BLaER1 (cell line): ENCODE results near the gene MAB21L3.

Experiments used
- H3K27ac ChIP-seq: shearing (Covaris generic); formaldehyde crosslinking; 2 replicates; pipeline ENCODE4 v1.8.1; 2022
- H3K27me3 ChIP-seq: shearing (Covaris generic); formaldehyde crosslinking; 2 replicates; pipeline ENCODE4 v1.8.1; 2022
- H3K36me3 ChIP-seq: shearing (Covaris generic); formaldehyde crosslinking; 2 replicates; pipeline ENCODE4 v1.8.1; 2022
- H3K4me1 ChIP-seq: shearing (Covaris generic); formaldehyde crosslinking; 2 replicates; pipeline ENCODE4 v1.8.1; 2022
- H3K4me2 ChIP-seq: shearing (Covaris generic); formaldehyde crosslinking; 2 replicates; pipeline ENCODE4 v1.8.1; 2022
- H3K4me3 ChIP-seq: shearing (Covaris generic); formaldehyde crosslinking; 2 replicates; pipeline ENCODE4 v1.8.1; 2022
- H3K9ac ChIP-seq: shearing (Covaris generic); formaldehyde crosslinking; 2 replicates; pipeline ENCODE4 v1.8.1; 2022
- H3K9me3 ChIP-seq: shearing (Covaris generic); formaldehyde crosslinking; 2 replicates; pipeline ENCODE4 v1.8.1; 2022
- H4K20me1 ChIP-seq: shearing (Covaris generic); formaldehyde crosslinking; 2 replicates; pipeline ENCODE4 v1.8.1; 2022
- Cebpa-rat ChIP-seq: shearing (Covaris generic); IDR thresholded peaks from 2 replicates; pipeline ENCODE4 v1.8.1; 2022

MAB21L3 gene

DNA sequence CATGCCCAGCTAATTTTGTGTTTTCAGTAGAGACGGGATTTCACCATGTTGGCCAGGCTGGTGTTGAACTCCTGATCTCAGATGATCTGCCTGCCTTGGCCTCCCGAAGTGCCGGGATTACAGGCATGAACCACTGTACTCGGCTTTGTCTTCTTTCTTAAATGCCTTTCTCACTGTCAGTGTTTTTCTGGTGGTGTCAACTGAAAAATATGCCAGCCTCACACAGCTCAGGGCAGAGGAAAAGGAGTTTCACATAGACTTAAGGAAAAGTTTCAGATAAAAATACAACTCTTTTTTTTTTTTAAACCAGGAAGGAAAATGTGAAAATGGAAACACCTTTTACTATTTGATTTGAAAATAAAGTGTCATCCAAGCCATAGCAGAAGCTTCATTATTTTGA, 4.6 kb upstream of the MAB21L3 start:
- H3K4me1 ChIP-seq, result peaks cover 7% of the 10 kb centered on the region; the same call in 1 of the 2 replicates
- H3K4me3 ChIP-seq, result no peak overlapping the region
- H3K36me3 ChIP-seq, result no peaks in the 10 kb centered on the region
- no peaks in the 10 kb centered on the region for H4K20me1 ChIP-seq
- H3K9me3 ChIP-seq, result no peaks in the 10 kb centered on the region
- H3K27me3 ChIP-seq, result no peaks in the 10 kb centered on the region
- no peak overlapping the region for H3K9ac ChIP-seq
- no peak overlapping the region for H3K27ac ChIP-seq
- H3K4me2 ChIP-seq, result 0 out of 2 replicates have a peak overlapping the region, but pooled peaks have one; percentile 1
- TF ChIP-seq Cebpa-rat, result no peak

DNA sequence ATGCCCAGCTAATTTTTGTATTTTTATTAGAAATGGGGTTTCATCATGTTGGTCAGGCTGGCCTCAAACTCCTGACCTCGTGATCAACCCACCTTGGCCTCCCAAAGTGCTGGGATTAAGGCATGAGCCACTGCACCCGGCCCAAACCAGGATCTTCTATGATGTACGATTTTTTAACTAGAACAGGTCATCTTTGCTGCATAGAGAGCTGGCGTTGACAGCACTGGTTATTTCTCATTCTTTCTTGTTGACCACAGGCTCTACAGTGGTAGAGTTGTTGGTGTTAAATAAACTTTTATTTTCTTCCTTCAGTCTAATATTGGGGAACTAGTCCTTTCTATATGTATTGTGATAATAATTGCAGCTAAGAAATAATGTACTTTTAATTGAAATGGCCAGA, 3.8 kb upstream of the MAB21L3 start:
- Histone ChIP-seq H3K4me1 (peaks cover 7% of the 10 kb centered on the region; the same call in 1 of the 2 replicates), H4K20me1 (no peaks in the 10 kb centered on the region), H3K27ac (no peak overlapping the region), H3K27me3 (no peaks in the 10 kb centered on the region), H3K36me3 (no peaks in the 10 kb centered on the region), H3K9me3 (no peaks in the 10 kb centered on the region), H3K4me2 (no peak overlapping the region), H3K4me3 (no peak overlapping the region), H3K9ac (no peak overlapping the region)
- no peak for TF ChIP-seq Cebpa-rat

DNA sequence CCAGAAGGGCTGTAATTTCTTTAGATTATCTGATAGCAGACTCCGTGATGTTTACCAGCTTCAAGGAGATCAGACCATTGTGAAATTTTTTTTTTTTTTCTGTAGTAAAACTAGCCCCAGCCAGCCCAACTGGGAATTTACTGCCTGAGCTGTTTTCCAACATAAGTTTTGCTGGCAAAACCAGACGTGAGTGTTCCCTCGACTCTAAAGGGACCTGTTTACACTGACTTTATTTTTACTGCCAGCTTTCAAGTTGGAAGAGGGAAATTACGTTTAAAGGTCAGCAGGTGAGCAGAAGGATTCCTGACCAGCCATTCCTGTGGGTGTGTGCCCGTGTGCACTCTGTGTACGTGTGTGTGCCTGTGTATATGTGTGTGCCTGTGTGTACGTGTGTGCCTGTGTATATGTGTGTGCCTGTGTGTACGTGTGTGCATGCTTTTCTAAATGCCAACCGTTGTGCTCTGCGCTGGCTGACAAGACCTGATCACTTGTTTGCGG, 374 bp downstream of the MAB21L3 start:
- Histone ChIP-seq H3K4me3 (no peak overlapping the region), H3K27ac (no peak overlapping the region), H3K9me3 (no peaks in the 10 kb centered on the region), H3K9ac (no peak overlapping the region), H3K36me3 (no peaks in the 10 kb centered on the region), H3K27me3 (no peaks in the 10 kb centered on the region), H3K4me1 (no peaks in the 10 kb centered on the region), H3K4me2 (no peak overlapping the region), H4K20me1 (no peaks in the 10 kb centered on the region)
- no peak for TF ChIP-seq Cebpa-rat

GRCh38 chr1:116112388-116113140, 1.4 kb downstream of the MAB21L3 start:
- Histone ChIP-seq H3K9ac (no peak overlapping the region), H4K20me1 (no peaks in the 10 kb centered on the region), H3K4me2 (no peak overlapping the region), H3K27ac (no peak overlapping the region), H3K4me1 (no peaks in the 10 kb centered on the region), H3K36me3 (no peaks in the 10 kb centered on the region), H3K27me3 (no peaks in the 10 kb centered on the region), H3K9me3 (no peaks in the 10 kb centered on the region), H3K4me3 (no peak overlapping the region)
- no peak for TF ChIP-seq Cebpa-rat

DNA sequence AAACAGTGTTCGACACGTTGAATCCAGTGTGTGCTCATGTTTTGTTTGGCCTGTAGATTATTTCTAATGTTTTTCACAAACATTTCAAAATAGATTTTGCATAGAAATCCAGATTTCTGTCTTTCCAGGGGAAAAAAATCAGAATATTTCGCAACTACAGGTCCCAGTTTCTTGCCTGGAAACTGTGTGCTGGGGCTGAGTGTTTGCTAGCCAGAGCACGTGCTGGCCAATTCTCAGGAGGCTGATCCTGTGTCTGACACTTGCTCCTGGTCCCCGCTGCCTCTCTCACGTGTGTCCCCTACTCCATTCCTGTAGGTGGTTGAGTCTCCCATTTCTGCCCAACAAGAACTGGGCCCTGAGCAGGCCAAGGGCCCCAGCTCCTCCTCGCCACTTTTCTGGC, 2.4 kb downstream of the MAB21L3 start:
- Histone ChIP-seq H3K27ac (no peak overlapping the region), H3K9ac (no peak overlapping the region), H4K20me1 (no peaks in the 10 kb centered on the region)

DNA sequence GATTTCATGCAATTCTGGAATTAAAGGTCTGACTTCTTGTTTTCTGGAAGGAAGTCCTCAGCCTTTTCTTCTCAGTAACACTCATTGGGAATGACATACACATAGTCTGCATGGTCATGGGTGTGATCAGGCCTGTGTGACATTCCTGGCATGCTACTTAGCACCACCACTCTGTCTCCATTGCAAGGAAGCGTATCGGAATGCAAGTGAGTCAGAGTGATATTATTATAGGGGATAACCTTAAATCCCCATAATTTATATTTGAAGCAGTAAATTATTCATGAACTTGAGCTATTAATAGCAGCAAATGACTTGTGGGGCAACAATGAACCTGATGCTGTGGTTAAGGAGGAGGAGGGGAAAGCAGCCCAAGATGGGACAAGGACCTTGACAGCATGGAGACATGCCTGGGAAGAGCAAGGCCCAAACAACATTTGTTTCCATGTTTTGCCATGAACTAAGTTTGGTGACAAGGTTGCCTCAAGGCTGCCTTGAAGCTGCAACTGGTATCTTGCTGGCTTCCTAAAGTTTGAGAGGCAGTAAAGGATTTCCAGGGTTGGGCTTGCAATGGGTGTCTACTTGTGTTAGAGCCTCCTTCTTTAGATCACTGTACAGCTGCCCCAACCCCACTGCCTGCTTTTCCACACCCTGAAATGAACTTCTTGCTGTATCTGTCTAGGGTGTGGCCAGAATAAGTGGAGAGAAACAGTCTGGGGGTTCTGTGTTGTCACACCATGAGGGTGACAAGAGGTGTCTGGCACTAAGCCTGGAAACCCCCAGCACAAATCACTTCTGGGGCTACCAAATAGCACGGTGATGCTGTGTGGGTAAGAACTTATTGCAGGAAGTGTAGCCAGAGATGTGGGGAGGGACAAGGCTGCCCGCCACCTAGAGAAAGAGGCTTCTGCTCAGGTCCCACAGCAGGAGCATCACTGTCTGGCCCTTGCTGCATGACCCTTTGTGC, 4.6 kb downstream of the MAB21L3 start:
- TF ChIP-seq Cebpa-rat, result no peak
- H3K4me2 ChIP-seq, result no peak overlapping the region

More for the DNA sequence above, 2.4 kb downstream of the MAB21L3 start:
- Histone ChIP-seq H3K4me1 (no peaks in the 10 kb centered on the region), H3K4me3 (no peak overlapping the region), H3K27me3 (no peaks in the 10 kb centered on the region), H3K9me3 (no peaks in the 10 kb centered on the region), H3K4me2 (no peak overlapping the region), H3K36me3 (no peaks in the 10 kb centered on the region)
- peak; percentile 20; the same call in 1 of the 2 replicates for TF ChIP-seq Cebpa-rat

GRCh38 chr1:116118471-116118870, 7.3 kb downstream of the MAB21L3 start:
- Histone ChIP-seq H3K4me2 (no peak overlapping the region), H3K36me3 (no peaks in the 10 kb centered on the region), H3K27ac (no peak overlapping the region), H3K27me3 (no peaks in the 10 kb centered on the region), H3K9me3 (no peaks in the 10 kb centered on the region), H3K4me3 (no peak overlapping the region), H3K9ac (no peak overlapping the region), H3K4me1 (no peaks in the 10 kb centered on the region), H4K20me1 (no peaks in the 10 kb centered on the region)
- TF ChIP-seq Cebpa-rat, result no peak

More for the DNA sequence above, 4.6 kb downstream of the MAB21L3 start:
- no peaks in the 10 kb centered on the region for H3K4me1 ChIP-seq
- no peak overlapping the region for H3K4me3 ChIP-seq
- H4K20me1 ChIP-seq, result no peaks in the 10 kb centered on the region
- no peak overlapping the region for H3K27ac ChIP-seq
- no peaks in the 10 kb centered on the region for H3K36me3 ChIP-seq
- H3K9ac ChIP-seq, result no peak overlapping the region
- H3K9me3 ChIP-seq, result no peaks in the 10 kb centered on the region
- H3K27me3 ChIP-seq, result no peaks in the 10 kb centered on the region

- H3K9me3 ChIP-seq, result no peaks in the 10 kb centered on the region
- no peak overlapping the region for H3K4me2 ChIP-seq
- no peak overlapping the region for H3K27ac ChIP-seq
- no peak overlapping the region for H3K9ac ChIP-seq
- H3K4me1 ChIP-seq, result no peaks in the 10 kb centered on the region
- H3K27me3 ChIP-seq, result no peaks in the 10 kb centered on the region
- H3K36me3 ChIP-seq, result no peaks in the 10 kb centered on the region
- H4K20me1 ChIP-seq, result no peaks in the 10 kb centered on the region
- TF ChIP-seq Cebpa-rat, result no peak
- H3K4me3 ChIP-seq, result no peak overlapping the region
Observed at GRCh38 chr1:116119876-116120275, 8.7 kb downstream of the MAB21L3 start.

DNA sequence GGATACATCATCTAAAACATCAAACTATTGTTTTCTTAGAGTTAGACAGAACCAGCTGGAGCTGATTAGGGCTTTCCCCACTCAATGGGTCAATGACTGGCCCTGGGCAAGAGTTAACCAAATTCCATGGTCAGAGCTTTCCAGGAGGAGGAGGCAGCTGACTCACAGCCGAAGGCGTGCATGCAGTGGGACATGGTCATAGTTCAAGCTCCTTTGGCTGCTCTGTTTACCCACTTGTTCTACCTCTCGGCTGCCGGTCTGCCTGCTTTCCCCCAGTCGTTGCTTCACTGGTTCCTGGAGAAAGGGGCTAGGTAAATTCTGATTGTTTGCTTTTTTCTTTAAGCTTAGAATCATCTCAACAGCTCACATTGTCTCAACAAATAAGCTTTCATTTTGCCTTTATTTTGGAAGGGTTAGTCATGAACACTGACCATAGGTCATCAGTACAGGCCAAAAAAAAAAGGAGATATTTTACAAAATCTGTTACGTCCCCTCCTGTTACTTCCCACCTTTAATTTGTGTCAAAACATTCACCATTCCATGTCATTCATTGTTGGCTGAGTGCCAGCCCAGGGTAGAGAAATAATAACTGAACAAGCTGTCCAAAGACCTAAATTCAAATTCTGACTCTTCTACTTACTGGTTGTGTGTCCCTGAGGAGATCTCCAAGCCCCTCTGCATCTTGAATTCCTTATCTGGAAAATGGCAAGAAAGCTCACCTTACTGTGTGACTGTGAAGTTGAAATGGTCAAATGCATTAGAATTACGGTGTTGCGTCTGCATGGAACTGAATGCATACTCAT, 12.0 kb downstream of the MAB21L3 start:
- Histone ChIP-seq H3K4me3 (no peak overlapping the region), H4K20me1 (no peaks in the 10 kb centered on the region), H3K27ac (no peak overlapping the region), H3K4me2 (no peak overlapping the region), H3K27me3 (no peaks in the 10 kb centered on the region), H3K36me3 (no peaks in the 10 kb centered on the region), H3K9ac (no peak overlapping the region), H3K9me3 (no peaks in the 10 kb centered on the region), H3K4me1 (no peaks in the 10 kb centered on the region)
- no peak for TF ChIP-seq Cebpa-rat
